Frontal cortex (tissue), 4 donors: ENCODE measurements around the gene PROC. TPM values are rescaled to one million over a fixed set of nuclear protein-coding genes. Genes with fewer than 3 reads are reported as not detected.

ENCODE experiments used
- DNase-seq, 2 donors: peaks; one replicate each; pipeline ENCODE4 v3.0.0; 2012; ENCODE audit warnings: low spot score in 2 of 2
- FAIRE-seq: peaks from 2 replicates; lab custom pipeline; 2012; peaks lifted over from hg19 to GRCh38; lab: Jason Lieb, UNC
- total RNA-seq: library from RNA; depleted of rRNA; stranded (reverse); fragments of >200 nt; gene quantifications from one replicate; pipeline ENCODE4 v1.2.3, GENCODE V29; 2014
- donor health status: control.
- donor health status: control.
- donor health status: control.

Gene PROC
- total RNA-seq, 1 donor from 2014 or later, result not detected

GRCh38 chr2:127411653-127412369 is 6.4 kb upstream of the PROC start:
- DNase-seq (no peak), FAIRE-seq (no peak)

GRCh38 chr2:127413200-127413599 is 5.0 kb upstream of the PROC start:
- FAIRE-seq, result no peak

DNA sequence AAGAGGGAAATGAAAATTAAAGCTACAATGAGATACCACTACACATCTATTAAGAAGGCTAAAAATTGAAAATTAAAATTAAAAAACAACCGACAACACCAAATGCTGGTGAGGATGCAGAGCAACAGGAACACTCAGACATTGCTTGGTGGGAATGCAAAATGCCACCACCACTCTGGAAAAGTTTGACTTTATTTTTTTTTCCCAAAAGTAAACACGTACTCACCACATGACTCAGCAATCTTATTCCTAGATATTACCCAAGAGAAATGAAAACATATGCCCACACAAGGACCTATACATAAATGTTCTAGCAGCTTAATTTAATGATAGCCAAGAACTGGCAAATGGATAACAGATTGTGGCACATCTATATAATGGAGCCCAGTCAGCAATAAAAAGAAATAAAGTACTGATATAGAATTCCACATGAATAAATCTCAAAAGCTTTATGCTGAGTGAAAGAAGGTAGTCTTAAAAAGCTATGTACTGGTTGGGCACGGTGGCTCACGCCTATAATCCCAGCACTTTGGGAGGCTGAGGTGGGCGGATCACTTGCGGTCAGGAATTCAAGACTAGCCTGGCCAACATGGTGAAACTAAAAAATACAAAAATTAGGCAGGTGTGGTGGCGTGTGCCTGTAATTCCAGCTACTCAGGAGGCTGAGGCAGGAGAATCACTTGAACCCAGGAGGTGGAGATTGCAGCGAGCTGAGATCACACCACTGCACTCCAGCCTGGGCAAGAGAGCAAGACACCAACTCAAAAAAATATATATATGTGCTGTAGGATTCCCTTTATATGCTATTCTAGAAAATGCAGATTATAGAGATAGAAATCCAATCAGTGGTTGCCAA is 4.2 kb upstream of the PROC start:
- DNase-seq (no peak), FAIRE-seq (no peak)

More at GRCh38 chr2:127413200-127413599, 5.0 kb upstream of the PROC start:
- DNase-seq, result no peak

GRCh38 chr2:127414638-127415592 is 3.3 kb upstream of the PROC start:
- FAIRE-seq (no peak), DNase-seq (no peak)

- FAIRE-seq (no peak), DNase-seq (peak in 1 of 2 donors; percentile 63)
Measured at GRCh38 chr2:127415593-127416505, 2.4 kb upstream of the PROC start.

DNA sequence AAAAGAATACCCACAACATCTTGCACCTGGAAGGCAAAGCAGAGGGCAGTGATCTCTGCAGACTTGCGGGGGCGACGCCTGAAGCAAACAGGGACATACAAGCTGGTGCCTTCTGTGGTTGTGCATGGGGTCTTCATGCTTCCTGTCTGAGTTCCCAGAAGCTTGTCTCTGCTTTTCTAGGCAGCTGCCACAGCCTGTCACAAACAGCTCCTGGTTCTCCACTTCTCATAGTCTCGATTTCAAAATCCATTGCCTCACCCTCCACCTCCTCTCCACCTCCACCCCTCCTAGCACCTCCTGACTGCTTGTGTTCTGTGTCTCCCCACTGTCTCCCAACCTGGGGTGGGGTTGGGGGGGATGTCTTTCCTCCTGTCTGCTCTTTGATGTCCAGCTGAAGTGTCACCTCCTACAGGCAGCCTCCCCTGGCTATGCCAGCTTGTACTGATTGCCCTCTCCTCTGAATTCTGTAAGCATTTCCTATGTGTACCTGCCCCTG is 1.7 kb upstream of the PROC start:
- FAIRE-seq (no peak), DNase-seq (no peak)

GRCh38 chr2:127417406-127417805 is 821 bp upstream of the PROC start:
- no peak for FAIRE-seq
- DNase-seq, result no peak

GRCh38 chr2:127419112-127419430 is 844 bp downstream of the PROC start:
- FAIRE-seq (no peak), DNase-seq (no peak)

DNA sequence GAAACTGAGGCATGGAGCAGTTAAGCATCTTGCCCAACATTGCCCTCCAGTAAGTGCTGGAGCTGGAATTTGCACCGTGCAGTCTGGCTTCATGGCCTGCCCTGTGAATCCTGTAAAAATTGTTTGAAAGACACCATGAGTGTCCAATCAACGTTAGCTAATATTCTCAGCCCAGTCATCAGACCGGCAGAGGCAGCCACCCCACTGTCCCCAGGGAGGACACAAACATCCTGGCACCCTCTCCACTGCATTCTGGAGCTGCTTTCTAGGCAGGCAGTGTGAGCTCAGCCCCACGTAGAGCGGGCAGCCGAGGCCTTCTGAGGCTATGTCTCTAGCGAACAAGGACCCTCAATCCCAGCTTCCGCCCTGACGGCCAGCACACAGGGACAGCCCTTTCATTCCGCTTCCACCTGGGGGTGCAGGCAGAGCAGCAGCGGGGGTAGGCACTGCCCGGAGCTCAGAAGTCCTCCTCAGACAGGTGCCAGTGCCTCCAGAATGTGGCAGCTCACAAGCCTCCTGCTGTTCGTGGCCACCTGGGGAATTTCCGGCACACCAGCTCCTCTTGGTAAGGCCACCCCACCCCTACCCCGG is 1.3 kb downstream of the PROC start:
- FAIRE-seq (no peak), DNase-seq (no peak)

- no peak for DNase-seq
- no peak for FAIRE-seq
Measured at GRCh38 chr2:127420039-127420864, 2.0 kb downstream of the PROC start.

DNA sequence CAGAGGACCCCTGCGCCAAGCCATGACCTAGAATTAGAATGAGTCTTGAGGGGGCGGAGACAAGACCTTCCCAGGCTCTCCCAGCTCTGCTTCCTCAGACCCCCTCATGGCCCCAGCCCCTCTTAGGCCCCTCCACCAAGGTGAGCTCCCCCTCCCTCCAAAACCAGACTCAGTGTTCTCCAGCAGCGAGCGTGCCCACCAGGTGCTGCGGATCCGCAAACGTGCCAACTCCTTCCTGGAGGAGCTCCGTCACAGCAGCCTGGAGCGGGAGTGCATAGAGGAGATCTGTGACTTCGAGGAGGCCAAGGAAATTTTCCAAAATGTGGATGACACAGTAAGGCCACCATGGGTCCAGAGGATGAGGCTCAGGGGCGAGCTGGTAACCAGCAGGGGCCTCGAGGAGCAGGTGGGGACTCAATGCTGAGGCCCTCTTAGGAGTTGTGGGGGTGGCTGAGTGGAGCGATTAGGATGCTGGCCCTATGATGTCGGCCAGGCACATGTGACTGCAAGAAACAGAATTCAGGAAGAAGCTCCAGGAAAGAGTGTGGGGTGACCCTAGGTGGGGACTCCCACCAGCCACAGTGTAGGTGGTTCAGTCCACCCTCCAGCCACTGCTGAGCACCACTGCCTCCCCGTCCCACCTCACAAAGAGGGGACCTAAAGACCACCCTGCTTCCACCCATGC is 3.0 kb downstream of the PROC start:
- no peak for FAIRE-seq
- DNase-seq, result no peak

- no peak for FAIRE-seq
Measured at GRCh38 chr2:127421871-127422558, 3.8 kb downstream of the PROC start.

GRCh38 chr2:127422559-127423477 is 4.6 kb downstream of the PROC start:
- no peak for FAIRE-seq
- DNase-seq, result no peak

More at GRCh38 chr2:127421871-127422558, 3.8 kb downstream of the PROC start:
- DNase-seq, result no peak

- DNase-seq (no peak), FAIRE-seq (no peak)
Measured at GRCh38 chr2:127423478-127423843, 5.2 kb downstream of the PROC start.

GRCh38 chr2:127423880-127424279 is 5.7 kb downstream of the PROC start:
- DNase-seq, result no peak
- no peak for FAIRE-seq
